ENCODE measurements around the gene TSN.

Gene TSN

DNA sequence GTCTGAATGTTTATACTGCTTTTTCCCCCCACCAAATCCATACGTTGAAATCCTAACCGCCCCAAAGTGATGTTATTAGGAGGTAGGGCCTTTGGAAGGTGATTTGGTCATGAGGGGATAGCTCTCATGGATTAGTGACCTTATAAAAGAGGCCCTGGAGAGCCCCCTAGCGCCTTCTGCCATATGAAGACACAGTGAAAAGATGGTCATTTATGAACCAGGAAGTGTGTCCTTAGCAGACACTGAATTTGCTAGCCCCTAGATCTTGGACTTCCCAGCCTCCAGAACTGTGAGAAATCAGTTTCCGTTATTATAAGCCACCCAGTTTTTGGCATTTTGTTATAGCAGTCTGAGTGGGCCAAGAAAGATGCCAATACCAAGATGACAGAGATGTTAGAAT is 7.2 kb upstream of the TSN start:
- DNase-seq: no peak

DNA sequence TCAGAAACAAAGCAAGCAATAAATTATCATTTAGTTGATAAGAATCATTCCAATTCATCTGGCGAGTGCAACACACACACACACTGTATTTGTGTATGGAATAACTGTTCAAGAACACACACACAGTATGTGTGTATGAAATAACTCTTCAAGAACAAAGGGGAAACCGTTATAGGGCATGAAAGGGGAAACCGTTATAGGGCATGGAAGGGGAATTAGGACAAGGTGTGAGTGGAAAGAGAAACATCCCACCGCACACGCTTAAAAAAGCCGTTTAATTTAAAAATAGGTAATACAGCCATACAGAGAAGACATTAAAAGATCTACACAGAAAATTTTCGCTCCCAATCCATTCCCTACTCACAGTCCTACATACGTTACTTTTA is 607 bp upstream of the TSN start:
- no peak for DNase-seq

DNA sequence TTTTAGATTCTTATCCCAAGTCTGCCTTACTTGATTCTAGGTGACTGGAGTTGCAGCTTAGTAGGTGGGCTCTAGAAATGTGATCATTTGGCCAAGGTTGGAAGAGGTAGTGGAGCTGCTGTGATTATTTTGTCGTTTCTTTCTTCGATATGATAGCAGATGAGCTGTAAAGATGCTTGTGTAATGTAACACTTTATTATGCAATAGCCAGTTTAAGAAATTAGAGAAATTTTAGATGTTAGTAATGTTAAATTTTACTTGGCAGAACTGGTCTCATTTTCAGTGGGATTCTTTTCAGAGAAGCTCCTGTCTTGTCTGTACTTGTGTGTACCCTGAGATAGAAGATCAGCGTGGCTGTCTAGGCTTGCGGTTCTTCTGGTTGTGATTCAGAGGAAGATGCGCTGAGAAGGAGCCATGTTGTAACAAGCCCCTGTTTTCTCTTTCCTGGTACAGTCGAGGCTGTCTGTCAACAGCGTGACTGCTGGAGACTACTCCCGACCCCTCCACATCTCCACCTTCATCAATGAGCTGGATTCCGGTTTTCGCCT is 9.3 kb downstream of the TSN start:
- DNase-seq: no peak

- DNase-seq: no peak
Observed at GRCh38 chr2:121766624-121767023, 11.2 kb downstream of the TSN start.

DNA sequence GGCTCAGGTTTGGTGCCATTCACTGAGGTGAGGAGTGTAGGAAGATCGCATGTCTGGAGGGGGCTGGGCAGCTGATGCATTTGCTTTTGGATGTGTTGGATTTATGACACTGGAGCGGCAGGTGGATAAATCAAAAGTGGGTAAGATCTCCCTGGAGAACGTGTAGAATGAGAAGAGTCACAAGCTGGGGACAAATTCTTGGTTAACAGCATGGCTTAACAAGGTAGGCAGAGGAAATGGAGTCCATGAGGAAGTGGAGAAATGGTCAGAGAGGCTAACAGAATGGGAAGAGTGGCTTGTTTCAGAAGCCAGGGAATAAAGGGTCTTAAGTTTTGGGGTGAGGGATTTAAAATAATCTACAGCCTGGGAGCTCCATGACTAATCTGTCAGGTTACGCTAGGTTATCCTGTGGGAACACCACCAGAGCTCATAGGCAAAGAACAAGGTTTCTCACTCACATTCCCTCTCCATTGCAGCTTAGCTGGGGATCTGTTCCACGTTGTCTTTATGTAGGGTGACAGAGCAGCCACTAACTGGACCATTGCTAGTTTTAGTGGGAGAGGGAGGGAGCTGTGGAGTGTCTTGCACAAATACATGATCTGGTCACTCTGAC is 12.8 kb downstream of the TSN start:
- no peak for DNase-seq

DNA sequence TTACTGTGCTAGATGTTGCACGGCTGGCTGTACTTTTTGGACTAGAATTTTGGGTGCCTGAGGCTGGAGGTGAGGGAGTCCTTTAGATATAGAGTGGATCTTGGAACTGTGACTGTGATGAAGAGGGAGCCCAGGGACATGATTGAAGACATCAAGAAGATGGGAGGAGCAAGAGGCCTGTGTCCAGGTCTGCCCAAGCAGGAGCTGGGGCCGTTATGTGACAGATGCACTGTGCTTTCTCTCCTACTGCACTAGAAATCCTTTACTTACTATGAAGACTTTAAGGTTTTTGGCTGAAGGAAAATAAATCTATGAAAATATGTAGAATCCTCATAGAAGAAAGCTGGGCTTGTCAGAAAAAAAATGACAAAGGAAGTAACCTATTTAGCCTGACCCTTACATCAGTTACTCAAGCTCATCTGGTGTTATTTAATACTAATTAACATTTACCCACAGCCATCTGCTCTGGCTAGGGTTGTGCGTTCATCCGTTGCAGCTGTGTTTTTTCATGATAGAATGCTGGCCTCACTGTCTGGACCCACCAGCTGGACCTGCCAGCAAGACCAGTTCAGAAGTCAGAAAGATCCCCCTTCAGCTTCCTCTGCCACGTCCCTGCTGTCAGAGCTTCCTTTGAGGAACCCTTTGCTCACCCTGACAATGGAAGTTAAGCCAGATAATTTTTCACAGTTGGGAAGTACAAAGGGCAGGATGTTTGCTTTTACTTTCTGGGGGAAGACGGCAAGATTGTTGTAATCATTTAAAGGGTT is 16.7 kb downstream of the TSN start:
- DNase-seq: no peak

- no peak for DNase-seq
Observed at GRCh38 chr2:121774235-121774634, 18.8 kb downstream of the TSN start.

GRCh38 chr2:121776361-121776760 is 20.9 kb downstream of the TSN start:
- no peak for DNase-seq

- DNase-seq: no peak
Observed at GRCh38 chr2:121776885-121777698, 21.6 kb downstream of the TSN start.

DNA sequence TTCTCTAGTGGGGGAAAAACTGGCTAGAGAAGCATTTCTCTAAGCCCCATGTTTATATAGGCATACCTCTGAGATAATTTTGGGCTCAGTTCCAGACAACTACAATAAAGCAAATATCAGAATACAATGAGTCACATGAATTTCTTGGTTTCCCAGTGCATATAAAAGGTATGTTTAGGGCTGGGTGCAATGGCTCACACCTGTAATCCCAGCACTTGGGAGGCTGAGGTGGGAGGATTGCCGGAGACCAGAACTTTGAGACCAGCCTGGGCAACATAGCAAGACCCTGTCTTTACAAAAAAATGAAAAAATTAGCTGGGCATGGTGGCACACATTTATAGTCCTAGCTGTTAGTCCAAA is 22.2 kb downstream of the TSN start:
- no peak for DNase-seq

DNA sequence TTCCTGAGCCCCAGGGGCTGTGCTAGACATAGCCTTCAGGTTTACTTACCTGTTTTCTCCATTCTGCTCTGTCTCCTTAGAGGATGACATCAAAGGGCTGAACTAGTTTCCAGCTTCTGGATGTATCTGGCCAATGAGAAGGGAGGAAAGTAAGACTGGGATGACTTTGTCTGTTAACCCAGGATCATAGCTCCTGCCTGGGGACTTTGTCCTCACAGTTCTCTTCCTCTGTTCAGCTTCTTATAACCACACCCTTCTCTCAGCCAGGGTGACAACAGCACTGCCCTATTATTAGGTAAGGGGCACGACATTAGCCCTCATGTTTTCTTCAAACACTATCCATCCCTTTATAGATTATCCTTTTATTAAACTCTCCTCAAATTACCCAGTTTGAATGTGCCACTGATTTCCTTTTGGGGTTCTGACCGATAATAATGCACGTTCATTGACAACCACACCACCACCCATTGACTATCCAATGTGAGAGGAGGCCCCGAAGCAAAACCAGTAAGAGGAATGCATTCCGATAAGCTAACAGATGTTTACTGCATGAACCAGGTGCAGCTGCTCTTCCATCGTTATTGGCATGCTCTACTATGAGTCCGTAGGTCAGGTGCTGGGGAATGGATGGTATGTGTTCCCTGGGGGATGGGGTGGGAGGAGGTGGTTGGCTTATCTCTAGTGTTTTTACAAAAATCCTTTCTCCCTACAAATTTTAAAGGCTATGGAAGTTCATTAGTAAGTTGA is 23.5 kb downstream of the TSN start:
- no peak for DNase-seq

DNA sequence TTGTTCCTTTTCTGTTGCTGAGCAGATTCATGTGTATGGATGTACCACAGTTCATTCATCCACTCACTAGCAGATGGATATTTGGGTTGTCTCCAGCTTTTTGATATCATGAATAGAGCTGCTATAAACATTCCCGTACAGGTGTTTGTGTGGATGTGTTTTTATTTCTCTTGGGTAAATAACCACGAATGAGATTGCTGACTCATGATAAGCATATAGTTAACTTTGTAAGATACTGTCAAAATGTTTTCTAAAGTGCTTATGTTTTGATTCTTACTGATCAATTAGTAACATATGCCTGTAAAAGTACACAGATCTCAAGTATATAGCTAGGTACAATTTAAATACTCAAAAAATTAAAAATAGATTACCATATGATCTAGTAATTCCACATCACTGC is 27.7 kb downstream of the TSN start:
- DNase-seq: no peak

DNA sequence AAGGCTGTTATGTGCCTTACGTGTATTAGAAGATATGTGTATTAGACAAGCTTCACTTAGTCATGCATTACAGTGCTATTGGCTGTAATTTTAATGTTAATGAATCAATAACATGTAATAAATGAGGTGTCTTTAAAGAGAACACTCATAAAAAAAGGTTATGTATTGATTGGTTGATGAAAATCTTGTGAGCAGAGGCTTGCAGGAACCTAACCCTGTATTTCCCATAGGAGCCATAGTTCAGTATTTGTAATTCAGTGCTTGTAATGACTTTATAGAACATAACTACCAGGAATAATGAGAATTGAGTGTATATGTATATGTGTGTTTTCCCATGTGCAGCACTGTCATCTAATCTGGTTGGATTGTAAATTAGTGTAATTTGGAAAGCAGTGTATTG is 33.2 kb downstream of the TSN start:
- DNase-seq: no peak

DNA sequence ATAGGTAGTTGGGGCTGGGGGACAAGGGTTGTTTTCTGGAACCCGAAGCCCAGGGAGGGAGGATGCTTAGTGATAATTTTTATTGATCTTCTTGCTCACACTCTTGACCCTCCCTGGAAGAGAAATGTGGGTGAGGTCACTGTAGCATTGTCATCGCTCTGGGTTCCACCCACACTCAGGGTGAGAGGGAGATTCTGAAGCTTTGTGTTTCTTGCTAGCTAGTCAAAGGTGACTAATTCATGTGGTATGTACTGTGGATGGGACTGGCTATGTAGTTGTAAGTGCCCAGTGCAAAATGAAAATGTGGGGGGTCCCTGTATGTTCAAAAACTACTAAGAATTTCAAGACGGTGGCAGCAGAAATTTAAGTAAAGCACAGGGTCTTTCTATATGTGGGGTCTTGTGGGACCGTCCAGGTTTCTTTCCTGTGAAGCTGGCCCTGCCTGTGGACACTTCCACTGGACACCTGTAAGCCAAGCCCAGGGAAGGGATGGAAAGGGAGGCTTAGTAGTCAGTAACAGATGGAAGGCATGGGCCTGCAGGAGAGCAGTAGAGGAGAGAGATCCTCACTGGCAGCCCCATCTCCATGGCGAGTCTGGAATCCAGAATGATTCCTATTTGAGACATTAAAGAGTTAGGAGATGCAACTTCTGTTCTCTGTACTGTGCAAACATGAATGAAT is 35.0 kb downstream of the TSN start:
- no peak for DNase-seq

- DNase-seq: no peak
Observed at GRCh38 chr2:121791290-121791689, 35.8 kb downstream of the TSN start.

GRCh38 chr2:121791801-121792221 is 36.4 kb downstream of the TSN start:
- DNase-seq: no peak

GRCh38 chr2:121793816-121794215 is 38.4 kb downstream of the TSN start:
- DNase-seq: no peak

DNA sequence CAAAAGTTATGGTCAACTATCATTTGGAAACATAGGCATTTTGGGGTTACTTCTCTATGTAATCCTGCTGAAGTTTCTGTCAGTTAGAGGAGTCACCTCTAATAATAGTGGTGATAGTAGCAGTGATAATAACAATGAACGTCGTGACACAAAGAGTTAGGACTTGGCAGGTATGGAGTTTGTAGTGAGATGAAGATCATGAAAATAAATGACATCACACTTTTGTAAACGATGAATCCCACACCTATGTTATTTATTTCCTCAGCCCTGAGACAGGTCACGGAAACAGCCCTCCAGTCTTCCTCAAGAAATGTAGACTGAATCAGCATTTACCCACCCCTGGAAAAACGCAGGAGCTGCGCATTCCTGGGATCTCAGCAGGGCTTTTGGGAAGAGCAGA is 38.8 kb downstream of the TSN start:
- DNase-seq: no peak

DNA sequence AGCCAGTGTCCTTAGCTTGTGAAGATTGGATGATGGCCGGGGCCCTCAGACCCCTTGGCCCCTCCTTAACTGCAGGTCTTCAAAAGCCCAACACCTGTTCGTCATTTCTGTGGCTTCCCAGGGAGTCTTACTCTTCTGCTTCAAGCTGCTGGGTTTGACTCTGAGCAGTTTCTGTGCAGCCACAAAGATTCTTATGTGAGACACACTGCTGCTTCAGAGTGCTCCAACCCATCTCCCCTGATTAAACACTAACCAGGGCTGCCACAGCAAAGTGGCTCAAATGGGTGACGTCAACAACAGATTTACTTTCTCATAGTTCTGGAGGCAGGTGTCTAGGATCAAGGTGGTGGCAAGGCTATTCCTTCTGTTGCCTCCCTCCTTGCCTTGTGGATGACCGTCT is 40.8 kb downstream of the TSN start:
- no peak for DNase-seq

DNA sequence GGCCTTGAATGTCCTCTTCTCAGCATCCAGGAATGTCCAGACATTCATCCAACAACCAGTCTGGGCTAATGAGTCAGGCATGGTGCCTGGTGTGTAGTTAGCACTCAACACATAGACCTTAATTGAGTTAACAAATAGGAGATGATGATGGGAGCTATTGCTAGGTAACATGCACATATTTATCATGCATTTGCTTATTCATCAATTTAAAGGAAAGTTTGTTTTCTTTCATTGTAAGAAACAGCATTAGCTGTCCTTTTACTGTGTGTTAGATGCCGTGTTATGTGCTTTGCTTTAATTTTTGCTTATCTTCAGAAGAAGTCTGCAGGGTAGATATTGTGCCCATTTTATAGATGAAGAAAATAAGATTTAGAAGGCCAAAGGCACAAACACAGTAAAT is 43.2 kb downstream of the TSN start:
- no peak for DNase-seq

- no peak for DNase-seq
Observed at GRCh38 chr2:121801916-121802315, 46.5 kb downstream of the TSN start.

DNA sequence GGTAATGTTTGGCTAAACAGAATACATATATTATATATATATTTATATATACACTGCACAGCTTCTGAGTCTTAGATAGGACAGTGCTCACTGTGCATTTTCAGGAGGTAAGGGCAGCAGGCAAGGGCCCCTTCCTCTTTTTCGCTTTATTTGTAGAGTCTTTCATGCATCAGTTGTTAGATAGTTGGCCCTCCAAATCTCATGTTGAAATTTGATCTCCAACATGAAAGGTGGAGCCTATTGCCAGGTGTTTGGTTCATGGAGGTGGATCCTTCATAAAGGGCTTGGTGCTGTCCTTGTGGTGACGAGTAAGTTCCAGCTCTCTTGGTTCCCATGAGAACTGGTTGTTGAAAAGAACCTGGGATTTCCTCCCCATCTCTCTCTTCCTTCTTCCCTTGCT is 48.1 kb downstream of the TSN start:
- no peak for DNase-seq

DNA sequence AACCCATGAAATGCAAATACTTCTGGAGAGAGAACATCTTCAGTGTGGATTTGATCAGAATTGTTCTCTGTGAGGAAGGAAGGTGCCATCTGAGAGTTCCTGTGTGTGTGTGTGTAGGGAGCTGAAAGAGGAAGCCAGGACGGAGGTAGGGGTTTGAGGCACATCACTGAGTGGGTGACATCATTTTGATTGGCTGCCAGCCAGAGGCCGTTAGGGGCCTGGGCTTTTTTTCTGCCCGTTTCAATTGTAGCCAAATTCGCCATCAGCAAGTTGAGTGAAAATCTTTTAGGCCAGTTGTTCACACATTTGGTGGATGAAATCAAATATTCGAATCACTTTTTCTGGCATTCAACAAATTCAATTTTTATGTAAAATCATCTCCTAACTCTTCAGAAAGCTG is 48.9 kb downstream of the TSN start:
- DNase-seq: no peak

Data from midbrain (tissue), 1 donor.